ES-I3 (cell line): ENCODE measurements around the gene DNAJB11.
"Not testable (repeated sequence)": the region's sequence is repeated elsewhere in the genome, so short reads cannot be mapped to it uniquely, and the experiment has no call there.

Source experiments
- H3K36me3 ChIP-seq: 2 replicates; pipeline ENCODE4 v1.6.1; 2013; ENCODE audit warnings: mild to moderate bottlenecking, low read length, control low read depth, moderate library complexity; ENCODE audit not compliant: insufficient read depth
- H3K4me1 ChIP-seq: 2 replicates; pipeline ENCODE4 v1.6.1; 2013; ENCODE audit warnings: mild to moderate bottlenecking, control low read depth, low read length; ENCODE audit not compliant: insufficient read depth
- H3K9ac ChIP-seq: 2 replicates; pipeline ENCODE4 v1.6.1; 2013; ENCODE audit warnings: low read depth, mild to moderate bottlenecking, low read length, moderate library complexity
- H3K9me3 ChIP-seq: 2 replicates; pipeline ENCODE4 v1.6.1; 2013; ENCODE audit warnings: mild to moderate bottlenecking, low read length, moderate library complexity; ENCODE audit not compliant: control insufficient read depth, insufficient read depth

The DNAJB11 gene

DNA sequence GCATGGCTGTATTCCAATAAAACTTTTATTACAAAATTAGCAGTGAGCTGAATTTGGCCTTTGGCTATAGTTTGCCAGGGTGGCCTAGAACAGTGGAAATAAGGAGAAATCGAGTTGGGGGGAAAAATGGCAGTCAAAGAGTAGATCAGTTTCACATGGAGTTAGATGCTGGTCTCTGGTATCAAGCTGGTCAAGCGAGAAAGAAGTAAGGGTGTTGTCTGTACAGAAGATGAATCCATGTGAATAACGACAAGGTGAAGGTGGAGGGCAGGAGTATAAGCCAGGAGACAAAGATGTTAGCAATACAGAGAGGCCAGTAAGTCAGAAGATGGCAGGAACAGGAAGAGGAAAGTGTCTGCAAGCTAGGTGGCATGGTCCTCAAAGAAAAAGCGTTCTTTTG, 54.1 kb downstream of the DNAJB11 start:
- Histone ChIP-seq H3K4me1 (no peaks in the 10 kb centered on the region), H3K36me3 (peaks cover 4% of the 10 kb centered on the region; the same call in 1 of the 2 replicates), H3K9ac (no peak overlapping the region), H3K9me3 (no peaks in the 10 kb centered on the region)

DNA sequence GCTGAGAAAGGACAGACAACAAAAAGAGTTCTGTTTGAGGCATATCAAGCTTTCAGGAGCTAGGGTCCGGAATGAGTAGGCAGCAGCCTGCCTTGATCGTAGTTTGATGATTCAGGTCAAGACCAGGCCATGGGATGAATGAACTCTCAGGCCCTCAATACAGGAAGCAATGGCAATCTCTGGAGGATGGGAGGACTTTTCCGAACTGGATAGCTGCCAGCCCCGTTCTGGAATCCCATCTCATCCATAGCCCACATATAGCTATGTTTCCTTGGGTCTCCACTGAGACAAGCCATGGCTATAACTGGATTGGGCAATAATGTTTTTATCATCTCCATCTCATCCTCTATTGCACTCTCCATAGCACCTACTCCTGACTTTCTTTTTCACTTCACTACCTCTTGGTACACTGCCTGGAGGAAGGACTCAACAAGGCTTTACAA, 55.1 kb downstream of the DNAJB11 start:
- H3K9me3 ChIP-seq, result no peaks in the 10 kb centered on the region
- no peaks in the 10 kb centered on the region for H3K4me1 ChIP-seq
- H3K36me3 ChIP-seq, result peaks cover 4% of the 10 kb centered on the region; the same call in 1 of the 2 replicates

DNA sequence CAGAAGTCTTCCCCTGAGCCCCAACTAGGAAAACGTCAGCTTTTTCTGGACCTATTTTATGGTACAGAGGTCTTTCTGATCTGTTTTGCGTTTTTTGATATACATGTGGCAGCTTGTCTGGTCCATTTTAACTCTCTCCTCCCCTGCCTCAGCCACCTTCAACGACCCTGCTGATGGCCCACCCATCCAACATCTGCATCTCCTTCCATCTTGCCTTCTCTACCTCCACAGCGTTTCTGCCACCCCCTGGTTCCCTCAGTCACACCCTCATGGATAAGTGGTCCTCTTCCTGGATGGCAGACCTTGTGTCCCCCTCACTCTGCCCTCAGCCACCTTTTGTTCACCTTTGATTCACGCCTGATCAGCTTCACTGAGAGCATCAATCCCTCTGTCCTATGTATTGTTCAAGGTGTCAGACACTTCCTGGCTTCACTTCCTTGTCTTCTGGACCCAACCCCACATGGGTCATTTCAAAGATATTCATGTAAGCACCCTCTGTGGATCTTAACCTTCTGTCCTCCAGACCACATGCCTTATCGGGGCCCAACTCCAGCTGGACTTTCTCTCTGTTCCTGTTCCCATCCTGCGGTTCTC, 55.8 kb downstream of the DNAJB11 start:
- H3K36me3 ChIP-seq, result peaks cover 4% of the 10 kb centered on the region; the same call in 1 of the 2 replicates
- H3K4me1 ChIP-seq, result no peaks in the 10 kb centered on the region
- no peak overlapping the region for H3K9ac ChIP-seq
- no peaks in the 10 kb centered on the region for H3K9me3 ChIP-seq

More for the DNA sequence above, 55.1 kb downstream of the DNAJB11 start:
- H3K9ac ChIP-seq, result no peak overlapping the region

DNA sequence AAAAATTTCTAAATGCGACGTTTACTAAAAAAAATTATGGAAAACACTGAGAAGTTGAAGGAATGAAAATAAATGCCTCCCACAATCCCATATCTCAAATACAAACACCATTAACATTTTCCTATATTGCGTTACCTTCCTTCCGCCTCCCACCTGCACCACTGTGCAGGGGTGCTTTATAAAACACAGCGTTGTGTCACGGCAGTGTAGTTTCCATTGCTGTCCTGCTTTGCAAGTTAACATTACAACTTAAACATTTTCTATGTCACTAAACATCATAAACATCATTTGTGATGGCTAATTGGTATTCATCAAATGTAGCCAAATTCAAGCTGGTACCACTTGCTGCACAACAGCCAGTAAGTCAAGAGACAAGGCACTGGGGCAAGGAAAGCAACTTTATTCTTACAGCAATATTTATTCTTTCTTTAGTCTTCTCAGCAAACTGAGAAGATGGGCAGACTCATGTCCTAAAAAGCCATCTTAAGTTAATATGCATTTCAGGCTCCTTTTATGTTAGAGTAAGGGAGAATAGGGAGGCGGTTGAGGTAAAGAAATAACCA, 57.4 kb downstream of the DNAJB11 start:
- H3K36me3 ChIP-seq, result peaks cover 4% of the 10 kb centered on the region; the same call in 1 of the 2 replicates
- no peak overlapping the region for H3K9ac ChIP-seq
- no peaks in the 10 kb centered on the region for H3K9me3 ChIP-seq
- H3K4me1 ChIP-seq, result no peaks in the 10 kb centered on the region

DNA sequence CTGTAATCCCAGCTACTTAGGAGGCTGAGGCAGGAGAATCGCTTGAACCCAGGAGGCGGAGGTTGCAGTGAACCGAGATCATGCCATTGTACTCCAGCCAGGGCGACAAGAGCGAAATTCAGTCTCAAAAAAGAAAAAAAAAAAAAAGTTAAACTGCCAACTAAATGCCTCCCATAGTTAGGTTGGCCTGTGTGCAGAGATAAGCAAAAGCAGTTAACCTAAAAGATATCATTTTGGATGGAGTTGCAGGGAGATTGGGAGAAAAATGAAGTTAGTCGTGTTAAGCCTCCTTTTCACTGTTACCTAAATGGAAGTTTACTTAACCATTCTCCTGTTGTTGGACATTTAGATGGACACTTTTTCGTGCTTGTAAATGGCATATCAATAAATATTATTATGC, 58.2 kb downstream of the DNAJB11 start:
- H3K4me1 ChIP-seq, result no peaks in the 10 kb centered on the region
- H3K36me3 ChIP-seq, result peaks cover 4% of the 10 kb centered on the region; the same call in 1 of the 2 replicates
- no peak overlapping the region for H3K9ac ChIP-seq
- H3K9me3 ChIP-seq, result no peaks in the 10 kb centered on the region

DNA sequence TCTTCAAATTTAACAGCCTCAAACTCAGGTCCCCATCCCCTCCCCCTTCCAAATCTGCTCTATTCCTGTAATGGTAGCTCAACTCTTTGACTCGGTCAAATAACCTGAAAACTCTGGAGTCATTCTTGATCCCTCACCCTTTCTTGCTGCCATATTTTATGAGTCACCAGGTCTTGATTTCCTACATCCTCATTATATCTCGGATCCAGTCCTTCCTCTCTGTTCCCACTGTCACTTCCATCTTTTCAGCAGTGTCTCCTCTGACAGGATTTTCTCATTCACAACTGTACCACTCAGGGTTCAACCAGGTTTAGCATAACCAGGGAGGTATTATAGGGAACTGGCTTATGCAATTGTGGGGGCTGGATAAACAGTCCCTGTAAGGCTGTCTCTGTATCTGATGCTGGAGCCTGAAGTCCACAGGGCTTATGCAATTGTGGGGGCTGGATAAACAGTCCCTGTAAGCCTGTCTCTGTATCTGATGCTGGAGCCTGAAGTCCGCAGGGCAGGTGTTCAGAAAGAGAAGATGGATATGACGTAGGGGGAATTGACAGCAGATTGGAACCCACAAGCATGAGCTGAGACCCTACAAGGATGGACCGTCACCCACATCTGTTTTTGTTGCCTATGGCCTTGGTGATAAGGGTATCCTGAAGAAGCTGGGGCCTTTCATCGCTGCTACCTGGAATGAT, 60.6 kb downstream of the DNAJB11 start:
- no peak overlapping the region for H3K9ac ChIP-seq
- H3K36me3 ChIP-seq, result peaks cover 4% of the 10 kb centered on the region; the same call in 1 of the 2 replicates
- no peaks in the 10 kb centered on the region for H3K9me3 ChIP-seq

DNA sequence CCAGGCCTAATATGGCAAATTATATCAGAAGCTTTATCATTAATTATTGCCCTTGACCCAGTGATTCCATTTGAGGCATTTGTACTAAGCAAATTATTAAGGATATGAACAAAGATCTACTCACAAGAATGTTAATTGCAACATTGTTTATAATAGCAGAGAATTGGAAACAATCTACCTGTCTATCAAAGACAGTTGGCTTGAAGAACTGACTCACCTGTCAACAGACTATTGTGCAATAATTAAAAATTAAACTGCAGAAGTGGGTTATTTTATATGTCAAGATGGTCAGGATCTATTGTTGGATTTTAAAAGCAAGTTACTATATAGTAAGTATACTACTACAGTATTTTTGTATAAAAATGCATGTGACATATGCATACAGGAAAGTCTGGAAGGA, 63.0 kb downstream of the DNAJB11 start:
- no peaks in the 10 kb centered on the region for H3K36me3 ChIP-seq
- H3K9ac ChIP-seq, result no peak overlapping the region
- no peaks in the 10 kb centered on the region for H3K9me3 ChIP-seq
- no peaks in the 10 kb centered on the region for H3K4me1 ChIP-seq

More for the DNA sequence above, 60.6 kb downstream of the DNAJB11 start:
- H3K4me1 ChIP-seq, result no peaks in the 10 kb centered on the region

DNA sequence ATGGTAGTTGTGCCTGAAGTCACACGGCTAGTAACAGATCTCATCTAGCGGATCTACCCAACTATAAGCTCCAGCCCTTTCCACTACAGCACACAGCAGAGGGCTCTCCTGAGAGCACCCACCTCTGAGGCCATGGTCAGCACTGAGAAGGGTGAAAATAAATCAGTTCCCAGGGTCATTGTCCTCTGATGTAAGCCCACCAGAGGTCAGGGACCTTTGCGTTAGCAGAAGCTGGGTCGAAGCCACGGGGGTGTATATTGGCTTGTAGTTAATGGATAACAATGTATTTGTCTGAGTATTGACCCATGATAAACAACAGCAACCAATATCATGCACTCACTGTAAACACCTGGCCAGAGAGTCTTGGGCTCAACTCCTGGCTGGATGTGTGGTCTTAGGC, 63.7 kb downstream of the DNAJB11 start:
- not testable (repeated sequence) for H3K9me3 ChIP-seq, H3K9ac ChIP-seq, H3K36me3 ChIP-seq, H3K4me1 ChIP-seq
